MM.1S (cell line): ENCODE results near the gene SNHG17.
"Not testable (repeated sequence)": the region's sequence is repeated elsewhere in the genome, so short reads cannot be mapped to it uniquely, and the experiment has no call there.

Experiments
- CTCF ChIP-seq: fragments of 300-600 bp; sonication (generic); IDR thresholded peaks from 2 replicates; pipeline ENCODE4 v1.5.1; 2016; ENCODE audit warnings: antibody characterized with exemption, low read length, mixed read lengths
- EZH2 ChIP-seq: fragments of 300-600 bp; sonication (generic); optimal IDR thresholded peaks from 2 replicates; pipeline ENCODE3; 2017; ENCODE audit warnings: low read depth, mild to moderate bottlenecking, antibody characterized with exemption, low read length, mixed read lengths
- EZH2phosphoT487 ChIP-seq: fragments of 300-600 bp; sonication (generic); IDR thresholded peaks from 2 replicates; pipeline ENCODE4 v1.6.1; 2018; ENCODE audit warnings: antibody characterized with exemption, low read length

- TF ChIP-seq EZH2phosphoT487, CTCF, EZH2: not testable (repeated sequence)
These were observed 26.4 kb upstream of the SNHG17 start for GRCh38 chr20:38461569-38461968.
